Spleen (tissue), 7 donors: ENCODE data around the gene RCC2.

Experiments
- CTCF ChIP-seq, 11 experiments: fragments of 200-600 bp in 7 of 11; fragments of 450-650 bp in 4 of 11; sonication (generic) in 4 of 11; IDR thresholded peaks in 8 of 11; conservative IDR thresholded peaks in 3 of 11; 1 replicate in 7 of 11; 2 replicates in 4 of 11; pipeline versions ENCODE4 v1.4.0 to v1.8.0; 2016 to 2021; ENCODE audit warnings: antibody characterized with exemption in 11 of 11, inconsistent platforms in 4 of 11, mild to moderate bottlenecking in 1 of 11
- POLR2A ChIP-seq, 3 donors: fragments of 450-650 bp; IDR thresholded peaks; one replicate each; pipeline ENCODE4 v1.5.1; 2017; ENCODE audit warnings: antibody characterized with exemption in 3 of 3, mild to moderate bottlenecking in 1 of 3
- POLR2AphosphoS5 ChIP-seq, 3 donors: sonication (generic); formaldehyde crosslinking; IDR thresholded peaks; one replicate each; pipeline ENCODE4 v1.5.1; 2017; ENCODE audit warnings: antibody characterized with exemption in 3 of 3
- donor health status: DM: no; HTN: no; CAD: no; lungs with moderate emphysema.
- donor health status: DM: no; HTN: no; CAD: no.
- donor health status: DM: no; HTN: no; CAD: no.

- TF ChIP-seq CTCF (IDR thresholded peaks at IDR 0.05 in 8 of 11, conservative IDR thresholded peaks at IDR 0.05 in 3 of 11) (peak in 1 of 11 experiments; percentile 9), POLR2A (IDR thresholded peaks at IDR 0.05) (no peak), POLR2AphosphoS5 (IDR thresholded peaks at IDR 0.05) (no peak)
Measured at GRCh38 chr1:17370618-17371017, 68.9 kb downstream of the RCC2 start.
